ENCODE results near the gene SMYD4. TPM values are rescaled to one million over a fixed set of nuclear protein-coding genes. Genes with fewer than 3 reads are reported as not detected.
"Not testable (repeated sequence)": the region's sequence is repeated elsewhere in the genome, so short reads cannot be mapped to it uniquely, and the experiment has no call there.

Gene SMYD4
- total and polyA plus RNA-seq, 9 donors: 8.5 to 22.0 (median 16.3) TPM

- Histone ChIP-seq H3K4me3 (no peak overlapping the region), H3K27me3 (no peaks in the 10 kb centered on the region), H3K4me1 (ENCODE audit: insufficient read depth) (peaks cover 10% of the 10 kb centered on the region), H3K27ac (peak overlapping the region; percentile 52 to 57), H3K9me3 (no peaks in the 10 kb centered on the region), H3K36me3 (no peaks in the 10 kb centered on the region)
- TF ChIP-seq EP300 (IDR thresholded peaks at IDR 0.05): no peak
- DNase-seq: peak in 3 of 5 donors; percentile 37 to 68 (median 52)
- 46 to 57% (median 53%) methylated on average over 29 of the region's 29 CpGs for WGBS, 3 donors
- intact Hi-C loops (cut with DNase I): no loop called here
These were observed 84.9 kb downstream of the SMYD4 start for GRCh38 chr17:1744551-1745512.

DNA sequence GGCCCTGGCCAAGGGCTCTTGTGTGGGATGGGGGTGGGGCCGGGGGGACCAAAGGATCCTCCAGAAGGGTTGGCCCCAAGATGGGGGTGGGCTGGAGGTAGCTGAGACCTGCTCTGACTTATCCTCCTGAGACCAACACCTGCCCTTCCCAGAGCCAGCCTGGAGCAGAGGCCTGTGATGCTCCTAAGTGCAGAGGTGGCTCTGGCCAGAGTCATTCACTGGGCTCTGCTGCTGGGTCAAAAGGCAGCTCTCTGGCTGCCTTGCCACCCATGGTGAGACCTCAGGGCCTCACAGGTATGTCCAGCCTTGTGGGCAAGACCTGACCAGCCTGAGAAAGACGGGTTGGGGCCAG lies 86.6 kb downstream of the SMYD4 start:
- peak overlapping the region in 1 of 2 donors; percentile 32 for H3K27ac ChIP-seq
- H3K36me3 ChIP-seq: no peaks in the 10 kb centered on the region
- no peak overlapping the region for H3K4me3 ChIP-seq
- intact Hi-C loops (cut with DNase I): loop anchor here in 1 of 4 donors (2.0 kb wide), 1 partner anchor 14 kb away; no protein-coding TSS in a partner anchor
- 66 to 78% (median 69%) methylated on average over 2 of the region's 2 CpGs for whole genome bisulfite sequencing, 3 donors
- peaks cover 11% of the 10 kb centered on the region for H3K4me1 ChIP-seq (ENCODE audit: insufficient read depth)
- DNase-seq: no peak
- no peak for TF ChIP-seq EP300 (IDR thresholded peaks at IDR 0.05)
- no peak for TF ChIP-seq CTCF (IDR thresholded peaks at IDR 0.05)
- TF ChIP-seq POLR2A (IDR thresholded peaks at IDR 0.05): no peak
- no peaks in the 10 kb centered on the region for H3K9me3 ChIP-seq
- H3K27me3 ChIP-seq: no peaks in the 10 kb centered on the region

DNA sequence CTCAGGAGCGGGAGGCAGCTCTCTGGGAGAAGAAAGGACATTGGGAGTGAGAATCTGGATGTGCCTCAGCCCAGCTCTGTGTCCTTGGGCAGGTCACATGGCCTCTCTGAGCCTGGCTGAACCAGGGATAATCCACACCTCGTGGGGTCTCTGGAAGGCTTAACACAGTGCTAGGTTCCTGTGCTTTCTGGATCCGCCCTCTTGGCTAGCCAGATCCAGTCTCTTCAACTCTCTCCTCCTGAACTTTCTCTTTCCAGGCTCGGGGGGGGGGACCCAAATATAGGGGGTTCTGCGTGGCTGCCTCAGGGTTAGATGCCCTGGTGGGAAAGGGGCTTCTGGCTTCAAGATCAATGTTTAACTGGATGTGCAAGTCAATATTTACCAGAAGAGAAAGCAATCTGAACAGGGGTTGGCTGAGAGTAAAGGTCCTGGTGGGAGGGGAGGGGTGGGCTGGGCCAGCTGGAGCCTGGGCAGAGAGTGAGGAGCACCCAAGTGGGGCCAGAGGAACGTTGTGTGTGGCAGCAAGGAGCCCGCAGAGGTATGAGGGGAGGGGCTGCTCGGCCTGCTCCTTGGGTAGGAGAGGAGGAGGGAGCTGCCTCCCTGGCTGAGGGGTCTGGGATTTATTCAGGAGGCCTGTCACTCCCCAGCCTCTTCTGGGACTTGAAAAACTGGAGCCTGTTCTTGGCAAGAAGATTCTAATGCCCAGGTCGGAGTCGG lies 87.2 kb downstream of the SMYD4 start, which contains the start of gene SERPINF2:
Gene SERPINF2 (plus strand): TSS at position 501 of the 717 bp plus-strand sequence. CDS start 2,125 bp downstream, outside the sequence.
- Histone ChIP-seq H3K27me3 (no peaks in the 10 kb centered on the region), H3K27ac (peak within 1 kb of the TSS in 1 of 2 donors; percentile 32)
- WGBS, 3 donors: 20 to 37% (median 36%) methylated on average over 10 of the region's 10 CpGs

DNA sequence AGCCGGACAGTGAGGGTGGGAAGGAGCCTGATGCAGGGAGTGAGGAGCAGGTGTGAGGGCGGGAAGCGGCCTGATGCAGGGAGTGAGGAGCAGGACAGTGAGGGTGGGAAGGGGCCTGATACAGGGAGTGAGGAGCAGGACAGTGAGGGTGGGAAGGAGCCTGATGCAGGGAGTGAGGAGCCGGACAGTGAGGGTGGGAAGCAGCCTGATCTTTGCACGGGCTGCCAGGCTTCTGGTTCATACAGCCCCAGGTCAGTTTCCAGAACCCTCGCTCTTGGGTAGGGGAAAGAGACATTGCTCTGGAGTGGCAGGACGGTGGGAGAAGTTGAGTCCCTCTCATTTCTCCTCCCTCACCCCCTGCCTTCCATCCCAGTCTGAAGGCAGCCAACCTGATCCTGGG lies 87.8 kb downstream of the SMYD4 start:
- DNase-seq, H3K27me3 ChIP-seq, H3K36me3 ChIP-seq, H3K4me3 ChIP-seq, H3K9me3 ChIP-seq: not testable (repeated sequence)
- 83 to 97% (median 96%) methylated on average over 7 of the region's 7 CpGs for WGBS, 3 donors
- peak overlapping the region in 1 of 2 donors; percentile 32 for H3K27ac ChIP-seq
- intact Hi-C loops (cut with DNase I): loop anchor here in 1 of 4 donors (2.0 kb wide), 1 partner anchor 15 kb away; no protein-coding TSS in a partner anchor
- H3K4me1 ChIP-seq (ENCODE audit: insufficient read depth): peaks cover 20% of the 10 kb centered on the region

More for the DNA sequence above, 87.2 kb downstream of the SMYD4 start, which contains the start of gene SERPINF2:
- H3K4me1 ChIP-seq (ENCODE audit: insufficient read depth): peaks cover 15% of the 10 kb centered on the region
- H3K9me3 ChIP-seq: no peaks in the 10 kb centered on the region
- no peak within 1 kb of the TSS for H3K4me3 ChIP-seq
- intact Hi-C loops (cut with DNase I): loop anchor here in 1 of 4 donors (2.0 kb wide), 1 partner anchor 14 kb away; no protein-coding TSS in a partner anchor
- no peaks in the 10 kb centered on the region for H3K36me3 ChIP-seq
- peak in 1 of 5 donors; percentile 39 for DNase-seq
- TF ChIP-seq EP300 (IDR thresholded peaks at IDR 0.05) (no peak), CTCF (IDR thresholded peaks at IDR 0.05) (no peak), POLR2A (IDR thresholded peaks at IDR 0.05) (no peak)

- H3K27ac ChIP-seq: peak overlapping the region; percentile 70 to 73
- no peaks in the 10 kb centered on the region for H3K36me3 ChIP-seq
- DNase-seq: peak in 4 of 5 donors; percentile 30 to 65 (median 46)
These were observed 92.0 kb downstream of the SMYD4 start for GRCh38 chr17:1737531-1738291.

More at GRCh38 chr17:1737531-1738291, 92.0 kb downstream of the SMYD4 start:
- Histone ChIP-seq H3K4me3 (no peak overlapping the region), H3K4me1 (ENCODE audit: insufficient read depth) (peaks cover 25% of the 10 kb centered on the region), H3K27me3 (no peaks in the 10 kb centered on the region), H3K9me3 (no peaks in the 10 kb centered on the region)
- TF ChIP-seq POLR2A (IDR thresholded peaks at IDR 0.05) (no peak), EP300 (IDR thresholded peaks at IDR 0.05) (no peak), CTCF (IDR thresholded peaks at IDR 0.05) (no peak)
- intact Hi-C loops (cut with DNase I): no loop called here
- 82 to 88% (median 83%) methylated on average over 21 of the region's 21 CpGs for WGBS, 3 donors
